Hematopoietic multipotent progenitor cell treated with erythropoietin and hydrocortisone succinate and interleukin-3 and kit ligand, for 8 days (in vitro differentiated cells): Measurements from ENCODE around the gene BLOC1S6.
"Not testable (repeated sequence)": the region's sequence is repeated elsewhere in the genome, so short reads cannot be mapped to it uniquely, and the experiment has no call there.

Source experiments
- DNase-seq: peaks from one replicate; pipeline ENCODE4 v3.0.0-alpha.2; 2015

The BLOC1S6 gene

DNA sequence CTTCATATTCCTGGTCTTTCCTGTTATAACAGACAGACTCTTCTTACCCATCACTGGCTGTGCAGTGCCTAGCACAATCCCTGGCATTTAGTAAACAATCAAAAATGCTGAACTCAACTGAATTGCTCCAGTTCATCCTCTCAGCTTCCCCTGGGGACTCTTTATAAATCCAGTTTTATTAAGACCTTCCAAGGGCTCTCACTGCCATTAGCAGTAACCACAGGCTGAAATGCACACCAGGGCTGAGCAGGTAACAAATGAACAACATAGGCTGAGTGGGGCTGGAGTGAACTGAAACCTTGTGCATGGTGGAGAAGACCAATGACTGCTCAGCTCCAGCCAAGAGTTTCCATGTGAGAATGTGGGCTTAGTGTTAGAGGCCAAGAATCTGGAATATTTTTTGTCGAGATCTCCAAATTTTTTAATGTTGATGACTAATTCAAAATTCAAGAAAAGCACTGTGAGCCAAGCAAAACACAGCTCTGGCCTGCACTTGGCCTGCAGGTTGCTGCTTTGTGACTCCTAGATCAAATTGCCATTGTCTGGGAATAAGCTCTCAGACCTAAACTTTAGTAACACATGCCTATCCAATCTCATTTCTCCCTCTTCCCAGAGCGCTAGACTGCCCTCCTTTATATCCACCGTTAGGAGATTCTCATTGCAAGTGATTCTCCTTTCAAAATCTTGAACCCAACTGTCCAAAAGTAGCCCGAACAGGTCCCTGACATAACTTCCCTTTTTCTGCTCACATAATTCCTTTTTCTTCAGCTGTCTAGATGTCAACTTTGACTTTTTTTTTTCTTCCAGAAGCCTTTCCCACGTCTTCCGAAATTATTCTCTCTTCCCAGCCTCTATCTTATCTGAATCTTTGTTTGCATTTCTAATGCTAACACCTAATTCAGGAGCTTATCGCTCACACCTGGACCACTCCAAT is 55.1 kb downstream of the BLOC1S6 start:
- DNase-seq: no peak

DNA sequence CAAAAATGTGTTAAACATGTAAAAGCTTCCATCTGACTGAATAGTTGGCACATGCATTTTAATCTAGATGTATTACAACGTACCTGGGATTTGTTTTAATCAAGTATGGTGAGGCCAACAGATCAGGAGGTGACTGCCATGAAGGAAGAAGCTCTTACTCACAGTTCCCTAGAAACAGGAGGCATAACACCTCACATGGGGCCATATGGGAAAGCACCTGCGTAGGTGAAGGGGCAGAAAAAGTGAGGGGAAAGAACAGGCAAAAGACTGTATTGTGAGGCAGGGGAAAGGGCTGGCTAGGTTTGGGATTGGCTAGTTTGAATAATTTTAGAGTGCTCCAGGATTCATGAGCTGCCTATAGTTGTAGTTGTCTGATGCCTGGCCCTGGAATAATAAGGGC is 57.3 kb downstream of the BLOC1S6 start:
- DNase-seq: no peak

- DNase-seq: no peak
These were observed 58.1 kb downstream of the BLOC1S6 start for GRCh38 chr15:45645026-45645980.

- DNase-seq: no peak
These were observed 59.0 kb downstream of the BLOC1S6 start for GRCh38 chr15:45646220-45646619.

- DNase-seq: no peak
These were observed 60.6 kb downstream of the BLOC1S6 start for GRCh38 chr15:45647828-45648227.

DNA sequence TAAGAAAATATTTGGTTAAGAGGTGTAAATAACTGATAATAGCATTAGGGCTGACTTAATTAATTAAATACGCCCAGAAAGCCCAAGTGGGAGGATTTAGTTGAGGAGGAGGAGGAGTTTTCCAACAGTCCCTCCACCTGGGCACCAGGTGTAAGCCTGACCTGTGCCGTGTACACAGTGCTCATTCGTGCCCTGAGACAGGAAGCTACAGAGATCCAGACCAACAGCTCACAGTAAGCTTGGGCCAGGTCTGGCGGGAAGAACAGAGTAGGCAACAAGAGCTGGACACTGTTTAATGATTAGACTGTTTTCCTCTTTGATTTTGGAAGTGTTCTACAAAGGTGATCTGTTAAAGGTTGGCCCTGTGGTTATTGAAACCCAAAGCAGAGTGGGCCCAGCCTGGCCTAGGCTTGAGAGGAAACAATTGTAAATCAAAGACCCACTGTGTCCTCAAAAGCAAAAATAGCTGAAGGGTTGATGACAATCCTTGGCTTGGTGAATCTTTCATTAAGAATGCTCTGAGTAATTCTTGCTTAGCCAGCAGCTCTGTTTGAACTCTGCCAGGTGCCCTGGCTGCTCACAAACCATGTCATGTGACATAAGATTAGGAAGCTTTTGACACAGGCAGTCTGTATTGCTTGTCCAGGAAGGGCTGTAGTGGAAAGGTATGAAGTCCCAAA is 61.5 kb downstream of the BLOC1S6 start:
- no peak for DNase-seq

- DNase-seq: not testable (repeated sequence)
These were observed 62.8 kb downstream of the BLOC1S6 start for GRCh38 chr15:45650007-45650406.

- DNase-seq: no peak
These were observed 63.8 kb downstream of the BLOC1S6 start for GRCh38 chr15:45650889-45651525.

GRCh38 chr15:45653702-45654424 is 66.7 kb downstream of the BLOC1S6 start:
- no peak for DNase-seq

DNA sequence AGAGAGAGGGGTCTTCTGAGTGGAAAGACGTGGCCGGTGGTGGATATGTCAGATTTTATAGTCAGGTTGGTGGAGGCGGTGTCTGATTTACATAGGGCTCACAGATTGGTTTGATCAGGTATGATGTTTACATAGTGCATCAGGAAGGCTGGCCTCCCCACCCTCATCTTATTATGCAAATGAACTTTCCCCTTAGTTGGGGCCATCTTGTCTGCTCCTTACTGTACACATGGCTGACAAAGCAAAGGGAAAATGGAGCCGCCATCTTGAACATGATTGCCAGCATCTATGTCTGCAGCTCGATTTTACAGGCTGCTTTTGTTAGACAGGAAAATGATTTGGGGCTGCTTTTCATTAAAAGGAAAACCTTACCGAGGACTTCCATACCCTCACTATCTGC is 67.6 kb downstream of the BLOC1S6 start:
- DNase-seq: no peak

GRCh38 chr15:45657254-45657653 is 70.1 kb downstream of the BLOC1S6 start:
- DNase-seq: no peak

DNA sequence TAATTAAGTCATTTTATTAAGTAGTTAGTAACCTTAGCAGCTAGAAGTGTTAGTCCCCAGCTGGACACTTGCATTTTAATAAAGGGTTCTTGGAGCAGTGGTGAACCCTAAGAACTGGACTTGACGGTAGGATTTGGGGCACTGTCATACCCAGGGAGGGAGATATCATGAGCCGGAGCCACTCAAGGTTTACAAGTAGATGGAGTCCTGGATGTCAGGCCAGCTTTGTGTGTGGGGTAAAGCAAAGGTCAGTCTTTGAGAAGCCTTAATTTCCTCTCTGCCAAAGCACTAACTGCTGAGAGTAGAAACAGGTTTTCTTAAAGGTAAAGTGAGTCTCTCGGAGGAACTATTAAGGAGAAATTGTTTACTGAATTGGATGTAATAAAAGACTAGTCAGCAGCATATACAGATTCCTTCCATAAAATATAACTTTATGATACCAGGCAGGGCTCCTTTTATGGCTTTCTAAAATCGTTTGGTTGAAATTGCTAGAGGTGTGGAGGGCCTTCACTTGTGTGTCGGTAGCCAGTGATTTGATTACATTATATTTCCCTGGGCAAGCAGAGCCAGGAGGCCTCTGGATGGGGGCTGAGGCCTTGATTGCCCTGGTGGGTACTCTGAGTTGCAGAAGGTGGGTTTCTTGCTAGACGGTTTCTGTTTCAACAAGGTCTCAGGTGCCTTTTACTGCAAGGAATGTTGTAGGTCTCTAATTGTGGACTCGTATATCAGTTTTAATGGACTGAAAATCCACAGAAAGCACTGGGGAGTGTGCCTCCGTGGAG is 70.8 kb downstream of the BLOC1S6 start:
- DNase-seq: no peak
